GM12801 (cell line): Measurements from ENCODE around the gene ZNF154.

Experiments used
- CTCF ChIP-seq: IDR thresholded peaks from one replicate; pipeline ENCODE4 v1.5.1; 2011; ENCODE audit warnings: control low read depth; ENCODE audit not compliant: insufficient read length; ENCODE audit errors: extremely low read depth

The ZNF154 gene

GRCh38 chr19:57720878-57721277 is 11.9 kb upstream of the ZNF154 start:
- TF ChIP-seq CTCF = no peak

- TF ChIP-seq CTCF = no peak
Measured at GRCh38 chr19:57719901-57720519, 11.0 kb upstream of the ZNF154 start.

GRCh38 chr19:57719424-57719823 is 10.4 kb upstream of the ZNF154 start:
- no peak for TF ChIP-seq CTCF

- TF ChIP-seq CTCF = no peak
Measured at GRCh38 chr19:57712222-57712621, 3.2 kb upstream of the ZNF154 start.

- TF ChIP-seq CTCF = no peak
Measured at GRCh38 chr19:57709616-57710015, 612 bp upstream of the ZNF154 start.

- TF ChIP-seq CTCF = no peak
Measured at GRCh38 chr19:57706346-57706745, 2.7 kb downstream of the ZNF154 start.

GRCh38 chr19:57701625-57702024 is 7.4 kb downstream of the ZNF154 start:
- TF ChIP-seq CTCF = no peak
